ENCODE measurements around the gene KRT31. TPM values are rescaled to one million over a fixed set of nuclear protein-coding genes. Genes with fewer than 3 reads are reported as not detected.

Gene KRT31
- total and polyA plus RNA-seq, 3 experiments from 2014 or later, result not detected

- no peak for DNase-seq
- Mint-ChIP-seq H3K4me3 (no peak overlapping the region), H3K36me3 (peaks cover 0 to 12% (median 2%) of the 10 kb centered on the region in 3 donors), H3K4me1 (peaks cover 0 to 3% (median 0%) of the 10 kb centered on the region in 3 donors), H3K27ac (no peak overlapping the region), H3K27me3 (peaks cover 12 to 44% of the 10 kb centered on the region in 2 donors), H3K9me3 (peaks cover 0 to 3% (median 0%) of the 10 kb centered on the region in 5 donors)
- Histone ChIP-seq H3K4me1 (ENCODE audit: insufficient read depth, low read length) (no peaks in the 10 kb centered on the region), H3K9me3 (ENCODE audit: low read length) (no peaks in the 10 kb centered on the region), H3K27me3 (ENCODE audit: insufficient read depth, low read length, poor library complexity, severe bottlenecking) (no peaks in the 10 kb centered on the region), H3K4me3 (ENCODE audit: low read length) (no peak overlapping the region), H3K27ac (ENCODE audit: low read depth, low read length) (no peak overlapping the region), H3K36me3 (ENCODE audit: insufficient read depth, low read length) (no peaks in the 10 kb centered on the region)
- CTCF ChIA-PET, result no interaction called here
- POLR2A ChIA-PET, result no interaction called here
Observed at GRCh38 chr17:41393294-41393693, 4.1 kb downstream of the KRT31 start.

GRCh38 chr17:41392278-41392677, 5.1 kb downstream of the KRT31 start:
- CTCF ChIA-PET, result interaction anchor here (0.6 kb wide), 1 partner anchor 283 kb away, joined by 4 read pairs; no protein-coding TSS in a partner anchor
- no peaks in the 10 kb centered on the region for H3K4me1 ChIP-seq (ENCODE audit: insufficient read depth, low read length)
- H3K9me3 ChIP-seq (ENCODE audit: low read length), result no peaks in the 10 kb centered on the region
- POLR2A ChIA-PET, result no interaction called here
- H3K4me3 ChIP-seq (ENCODE audit: low read length), result no peak overlapping the region
- Mint-ChIP-seq H3K27ac (no peak overlapping the region), H3K4me3 (no peak overlapping the region), H3K36me3 (peaks cover 0 to 15% (median 2%) of the 10 kb centered on the region in 3 donors), H3K27me3 (peaks cover 12 to 42% of the 10 kb centered on the region in 2 donors), H3K9me3 (peaks cover 3 to 7% (median 4%) of the 10 kb centered on the region in 5 donors), H3K4me1 (peaks cover 0 to 3% (median 0%) of the 10 kb centered on the region in 3 donors)
- no peaks in the 10 kb centered on the region for H3K36me3 ChIP-seq (ENCODE audit: insufficient read depth, low read length)
- H3K27ac ChIP-seq (ENCODE audit: low read depth, low read length), result no peak overlapping the region
- no peak for DNase-seq
- H3K27me3 ChIP-seq (ENCODE audit: insufficient read depth, low read length, poor library complexity, severe bottlenecking), result no peaks in the 10 kb centered on the region

- Histone ChIP-seq H3K4me3 (ENCODE audit: low read length) (no peak overlapping the region), H3K9me3 (ENCODE audit: low read length) (peaks cover under 1% of the 10 kb centered on the region), H3K27me3 (ENCODE audit: insufficient read depth, low read length, poor library complexity, severe bottlenecking) (no peaks in the 10 kb centered on the region), H3K4me1 (ENCODE audit: insufficient read depth, low read length) (no peaks in the 10 kb centered on the region), H3K27ac (ENCODE audit: low read depth, low read length) (no peak overlapping the region), H3K36me3 (ENCODE audit: insufficient read depth, low read length) (no peaks in the 10 kb centered on the region)
- H3K9me3 Mint-ChIP-seq, result peaks cover 8 to 13% (median 10%) of the 10 kb centered on the region in 5 donors
- ChIA-PET CTCF (no interaction called here), POLR2A (no interaction called here)
- H3K36me3 Mint-ChIP-seq, result peaks cover 0 to 18% (median 2%) of the 10 kb centered on the region in 3 donors
- H3K27ac Mint-ChIP-seq, result no peak overlapping the region
- no peak overlapping the region for H3K4me3 Mint-ChIP-seq
- peaks cover 0 to 3% (median 0%) of the 10 kb centered on the region in 3 donors for H3K4me1 Mint-ChIP-seq
- H3K27me3 Mint-ChIP-seq, result peaks cover 14 to 44% of the 10 kb centered on the region in 2 donors
- DNase-seq, result no peak
Observed at GRCh38 chr17:41391535-41391934, 5.9 kb downstream of the KRT31 start.

- Histone ChIP-seq H3K4me1 (ENCODE audit: insufficient read depth, low read length) (no peaks in the 10 kb centered on the region), H3K9me3 (ENCODE audit: low read length) (peaks cover 6% of the 10 kb centered on the region), H3K4me3 (ENCODE audit: low read length) (no peak overlapping the region), H3K27me3 (ENCODE audit: insufficient read depth, low read length, poor library complexity, severe bottlenecking) (no peaks in the 10 kb centered on the region), H3K27ac (ENCODE audit: low read depth, low read length) (no peak overlapping the region), H3K36me3 (ENCODE audit: insufficient read depth, low read length) (no peaks in the 10 kb centered on the region)
- Mint-ChIP-seq H3K4me3 (no peak overlapping the region), H3K36me3 (peaks cover 0 to 20% (median 2%) of the 10 kb centered on the region in 3 donors), H3K4me1 (no peaks in the 10 kb centered on the region), H3K27me3 (peaks cover 14 to 44% of the 10 kb centered on the region in 2 donors), H3K27ac (no peak overlapping the region), H3K9me3 (peaks cover 12 to 18% (median 15%) of the 10 kb centered on the region in 5 donors)
- DNase-seq, result no peak
- POLR2A ChIA-PET, result no interaction called here
- CTCF ChIA-PET, result interaction anchor here (1.1 kb wide), 1 partner anchor 258 kb away, joined by 3 read pairs; no protein-coding TSS in a partner anchor
Observed at GRCh38 chr17:41390411-41390938, 6.9 kb downstream of the KRT31 start.

GRCh38 chr17:41387670-41388069, 9.7 kb downstream of the KRT31 start:
- Histone ChIP-seq H3K4me1 (ENCODE audit: insufficient read depth, low read length) (no peaks in the 10 kb centered on the region), H3K27ac (ENCODE audit: low read depth, low read length) (no peak overlapping the region), H3K4me3 (ENCODE audit: low read length) (no peak overlapping the region), H3K36me3 (ENCODE audit: insufficient read depth, low read length) (no peaks in the 10 kb centered on the region), H3K27me3 (ENCODE audit: insufficient read depth, low read length, poor library complexity, severe bottlenecking) (no peaks in the 10 kb centered on the region), H3K9me3 (ENCODE audit: low read length) (peaks cover 6% of the 10 kb centered on the region)
- ChIA-PET POLR2A (no interaction called here), CTCF (no interaction called here)
- Mint-ChIP-seq H3K4me3 (no peak overlapping the region), H3K36me3 (peaks cover 0 to 20% (median 2%) of the 10 kb centered on the region in 3 donors), H3K27ac (no peak overlapping the region), H3K4me1 (no peaks in the 10 kb centered on the region), H3K27me3 (peaks cover 16 to 39% of the 10 kb centered on the region in 2 donors), H3K9me3 (peaks cover 12 to 18% (median 15%) of the 10 kb centered on the region in 5 donors)
- no peak for DNase-seq

- Histone ChIP-seq H3K4me1 (ENCODE audit: insufficient read depth, low read length) (no peaks in the 10 kb centered on the region), H3K9me3 (ENCODE audit: low read length) (peaks cover 6% of the 10 kb centered on the region), H3K27ac (ENCODE audit: low read depth, low read length) (no peak overlapping the region), H3K36me3 (ENCODE audit: insufficient read depth, low read length) (no peaks in the 10 kb centered on the region), H3K27me3 (ENCODE audit: insufficient read depth, low read length, poor library complexity, severe bottlenecking) (no peaks in the 10 kb centered on the region), H3K4me3 (ENCODE audit: low read length) (no peak overlapping the region)
- Mint-ChIP-seq H3K4me1 (no peaks in the 10 kb centered on the region), H3K27ac (no peak overlapping the region), H3K4me3 (no peak overlapping the region), H3K36me3 (peaks cover 0 to 15% (median 2%) of the 10 kb centered on the region in 3 donors), H3K9me3 (peaks cover 12 to 18% (median 15%) of the 10 kb centered on the region in 5 donors), H3K27me3 (peaks cover 11 to 31% of the 10 kb centered on the region in 2 donors)
- DNase-seq, result no peak
- ChIA-PET CTCF (no interaction called here), POLR2A (no interaction called here)
Observed at GRCh38 chr17:41386227-41386626, 11.2 kb downstream of the KRT31 start.

DNA sequence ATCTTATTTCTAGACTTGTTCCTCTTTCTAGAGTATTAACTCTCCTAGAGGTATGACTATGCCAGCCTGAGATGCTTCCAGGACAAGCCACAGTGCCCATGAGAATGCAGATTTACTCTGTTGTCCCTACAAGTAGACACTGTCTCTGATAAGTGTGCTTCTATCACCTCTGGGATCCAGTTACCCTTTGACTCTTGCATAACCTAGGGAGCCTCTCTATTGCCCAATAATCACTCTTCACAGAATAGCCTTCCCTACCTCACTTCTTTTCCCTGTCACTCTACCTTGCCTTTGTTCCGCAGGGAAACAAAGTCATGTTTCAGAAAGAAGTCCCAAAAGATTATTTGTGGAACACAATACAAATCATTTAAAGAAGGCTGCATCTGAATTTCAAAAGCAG, 13.7 kb downstream of the KRT31 start:
- POLR2A ChIA-PET, result no interaction called here
- Histone ChIP-seq H3K9me3 (ENCODE audit: low read length) (peaks cover 6% of the 10 kb centered on the region), H3K27me3 (ENCODE audit: insufficient read depth, low read length, poor library complexity, severe bottlenecking) (no peaks in the 10 kb centered on the region), H3K36me3 (ENCODE audit: insufficient read depth, low read length) (no peaks in the 10 kb centered on the region), H3K27ac (ENCODE audit: low read depth, low read length) (no peak overlapping the region), H3K4me1 (ENCODE audit: insufficient read depth, low read length) (no peaks in the 10 kb centered on the region), H3K4me3 (ENCODE audit: low read length) (no peak overlapping the region)
- Mint-ChIP-seq H3K27me3 (peaks cover 6 to 25% of the 10 kb centered on the region in 2 donors), H3K36me3 (peaks cover 0 to 14% (median 0%) of the 10 kb centered on the region in 3 donors), H3K4me1 (peaks cover 0 to under 1% (median 0%) of the 10 kb centered on the region in 3 donors), H3K9me3 (peaks cover 12 to 17% (median 15%) of the 10 kb centered on the region in 5 donors), H3K4me3 (no peak overlapping the region), H3K27ac (no peak overlapping the region)
- CTCF ChIA-PET, result no interaction called here
- no peak for DNase-seq

DNA sequence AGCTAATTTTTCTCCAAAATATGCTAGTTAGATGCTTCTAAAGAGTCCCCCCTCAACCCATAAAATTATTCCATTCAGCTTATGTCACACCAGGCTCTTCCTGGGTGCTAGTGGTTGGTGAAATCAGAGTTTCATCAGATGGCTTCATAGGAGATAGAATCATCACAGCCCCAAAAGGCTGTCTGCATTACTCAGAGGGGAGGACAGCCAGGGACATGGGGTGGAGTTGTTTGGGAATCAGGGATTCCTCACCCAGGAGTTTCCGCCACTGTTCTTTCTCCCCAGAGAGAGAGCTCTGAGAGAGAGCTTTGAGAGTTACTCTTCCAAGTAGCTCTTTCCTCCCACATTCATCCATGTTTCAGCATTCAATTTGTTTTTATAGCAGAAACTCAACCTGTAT, 15.0 kb downstream of the KRT31 start:
- Histone ChIP-seq H3K4me1 (ENCODE audit: insufficient read depth, low read length) (no peaks in the 10 kb centered on the region), H3K36me3 (ENCODE audit: insufficient read depth, low read length) (no peaks in the 10 kb centered on the region), H3K27me3 (ENCODE audit: insufficient read depth, low read length, poor library complexity, severe bottlenecking) (no peaks in the 10 kb centered on the region), H3K27ac (ENCODE audit: low read depth, low read length) (no peak overlapping the region), H3K9me3 (ENCODE audit: low read length) (peaks cover 6% of the 10 kb centered on the region), H3K4me3 (ENCODE audit: low read length) (no peak overlapping the region)
- POLR2A ChIA-PET, result interaction anchor here (0.7 kb wide), 1 partner anchor 91 kb away, joined by 4 read pairs; no protein-coding TSS in a partner anchor
- DNase-seq, result no peak
- Mint-ChIP-seq H3K27me3 (peaks cover 6 to 21% of the 10 kb centered on the region in 2 donors), H3K27ac (no peak overlapping the region), H3K4me1 (peaks cover 4 to 9% (median 7%) of the 10 kb centered on the region in 3 donors), H3K9me3 (peaks cover 9 to 15% (median 12%) of the 10 kb centered on the region in 5 donors), H3K4me3 (no peak overlapping the region), H3K36me3 (peaks cover 0 to 10% (median 0%) of the 10 kb centered on the region in 3 donors)
- CTCF ChIA-PET, result no interaction called here
